IMR-90 (cell line): ENCODE measurements around the gene ACACB. TPM values are rescaled to one million over a fixed set of nuclear protein-coding genes. Genes with fewer than 3 reads are reported as not detected.

Source experiments
- ATAC-seq: fragments of 200-7000 bp; cut with Tn5 transposase; 2 replicates; pipeline ENCODE4 v1.9.1; 2020; ENCODE audit warnings: low read depth, mild to moderate bottlenecking, moderate library complexity
- BruUV-seq: library from RNA; stranded (reverse); fragments of 400-500 nt; replicated peaks from 2 replicates; lab custom pipeline; 2021; lab: Mats Ljungman, UMichigan
- CTCF ChIA-PET: fragments of 300-600 bp; formaldehyde crosslinking; extraction: SDS; loops from one replicate; lab custom pipeline; 2021; ENCODE audit warnings: antibody characterized with exemption; lab: Yijun Ruan, JAX
- POLR2A ChIA-PET: fragments of 300-600 bp; sonication (Branson Sonifier 250); formaldehyde crosslinking; loops from one replicate; lab custom pipeline; 2022; ENCODE audit warnings: antibody characterized with exemption; ENCODE audit not compliant: unreplicated experiment; lab: Charles Lee
- DNase-seq: peaks from one replicate; pipeline ENCODE4 v3.0.0; 2013
- H2AFZ ChIP-seq: replicated peaks from 2 replicates; pipeline ENCODE3; 2013; ENCODE audit warnings: low read length, mild to moderate bottlenecking; ENCODE audit not compliant: poor library complexity
- H2AK5ac ChIP-seq: 2 replicates; pipeline ENCODE4 v1.6.1; 2013; ENCODE audit warnings: low read depth, low read length, inconsistent platforms
- H2AK9ac ChIP-seq: replicated peaks from 2 replicates; pipeline ENCODE3; 2013; ENCODE audit warnings: mild to moderate bottlenecking, low read depth, low read length, moderate library complexity; ENCODE audit not compliant: poor library complexity
- H2BK120ac ChIP-seq: 2 replicates; pipeline ENCODE4 v1.6.1; 2013; ENCODE audit warnings: low read depth, low read length, inconsistent platforms
- H2BK15ac ChIP-seq: 3 replicates; pipeline ENCODE4 v1.6.1; 2013; ENCODE audit warnings: low read depth, low read length, inconsistent platforms
- H2BK20ac ChIP-seq: 2 replicates; pipeline ENCODE4 v1.6.1; 2013; ENCODE audit warnings: low read depth, mild to moderate bottlenecking, inconsistent platforms, low read length, moderate library complexity
- H2BK5ac ChIP-seq: 2 replicates; pipeline ENCODE4 v1.6.1; 2013; ENCODE audit warnings: mild to moderate bottlenecking, low read depth, low read length, inconsistent platforms; ENCODE audit not compliant: poor library complexity, severe bottlenecking
- H3K14ac ChIP-seq: replicated peaks from 2 replicates; pipeline ENCODE4 v1.6.1; 2013; ENCODE audit warnings: low read depth, low read length, inconsistent platforms
- H3K18ac ChIP-seq: 2 replicates; pipeline ENCODE4 v1.6.1; 2013; ENCODE audit warnings: low read depth, low read length, control low read depth
- H3K23ac ChIP-seq: 2 replicates; pipeline ENCODE4 v1.6.1; 2013; ENCODE audit warnings: low read depth, low read length, inconsistent platforms
- H3K27ac ChIP-seq: 2 replicates; pipeline ENCODE4 v1.5.1; 2013; ENCODE audit warnings: mild to moderate bottlenecking, control low read depth, low read length; ENCODE audit not compliant: insufficient read depth
- H3K27me3 ChIP-seq: 2 replicates; pipeline ENCODE4 v1.6.1; 2013; ENCODE audit warnings: low read length; ENCODE audit not compliant: control insufficient read depth, insufficient read depth
- H3K36me3 ChIP-seq: 2 replicates; pipeline ENCODE4 v1.6.1; 2013; ENCODE audit warnings: low read length, mixed read lengths; ENCODE audit not compliant: control insufficient read depth, insufficient read depth
- H3K4ac ChIP-seq: 2 replicates; pipeline ENCODE4 v1.6.1; 2013; ENCODE audit warnings: low read depth, low read length, inconsistent platforms
- H3K4me1 ChIP-seq: 2 replicates; pipeline ENCODE4 v1.6.1; 2013; ENCODE audit warnings: low read length, mixed read lengths; ENCODE audit not compliant: control insufficient read depth, insufficient read depth
- H3K4me2 ChIP-seq: 2 replicates; pipeline ENCODE4 v1.6.1; 2013; ENCODE audit warnings: low read depth, mild to moderate bottlenecking, control low read depth, low read length, moderate library complexity
- H3K4me3 ChIP-seq: 2 replicates; pipeline ENCODE4 v1.5.1; 2013; ENCODE audit warnings: low read depth, mild to moderate bottlenecking, control low read depth, low read length, moderate library complexity; ENCODE audit not compliant: insufficient read depth
- H3K56ac ChIP-seq: 2 replicates; pipeline ENCODE4 v1.6.1; 2013; ENCODE audit warnings: low read length, inconsistent platforms; ENCODE audit not compliant: insufficient read depth; ENCODE audit errors: extremely low read depth
- H3K79me1 ChIP-seq, 2 experiments: 2 replicates each; pipeline ENCODE4 v1.6.1; 2013; ENCODE audit warnings: low read length in 2 of 2, inconsistent platforms in 1 of 2, low read depth in 1 of 2
- H3K9ac ChIP-seq: 2 replicates; pipeline ENCODE4 v1.6.1; 2013; ENCODE audit warnings: low read depth, low read length, control low read depth
- H3K9me1 ChIP-seq: 2 replicates; pipeline ENCODE4 v1.6.1; 2013; ENCODE audit warnings: low read length, inconsistent platforms; ENCODE audit not compliant: insufficient read depth
- H3K9me3 ChIP-seq: 2 replicates; pipeline ENCODE4 v1.6.1; 2013; ENCODE audit warnings: low read length; ENCODE audit not compliant: control insufficient read depth, insufficient read depth
- H4K20me1 ChIP-seq: 2 replicates; pipeline ENCODE4 v1.6.1; 2013; ENCODE audit warnings: low read length, inconsistent platforms; ENCODE audit not compliant: insufficient read depth
- H4K5ac ChIP-seq: 2 replicates; pipeline ENCODE4 v1.6.1; 2013; ENCODE audit warnings: mild to moderate bottlenecking, low read depth, low read length, control low read depth
- H4K8ac ChIP-seq, 2 experiments: 2 replicates each; pipeline ENCODE4 v1.6.1; 2013; ENCODE audit warnings: low read depth in 2 of 2, low read length in 2 of 2, control low read depth in 1 of 2, inconsistent platforms in 1 of 2
- H4K91ac ChIP-seq: 2 replicates; pipeline ENCODE4 v1.6.1; 2013; ENCODE audit warnings: low read depth, low read length, inconsistent platforms; ENCODE audit not compliant: insufficient read depth
- CHD1 ChIP-seq: IDR thresholded peaks from 2 replicates; pipeline ENCODE4 v1.6.1; 2012; ENCODE audit warnings: low read depth, low read length, improper control_type of control experiment
- FOS ChIP-seq: fragments of 150-350 bp; IDR thresholded peaks from 2 replicates; pipeline ENCODE4 v1.6.1; 2016; ENCODE audit warnings: low read depth, low read length
- RCOR1 ChIP-seq: IDR thresholded peaks from 2 replicates; pipeline ENCODE4 v1.6.1; 2012; ENCODE audit warnings: mild to moderate bottlenecking, low read length, improper control_type of control experiment; ENCODE audit not compliant: insufficient replicate concordance
- WGBS, 2 experiments: methylation state at CpG; one replicate each; pipeline versions ENCODE4 v1.1.5 to v1.1.7; 2013; ENCODE audit warnings: missing lambda C conversion rate in 2 of 2; ENCODE audit not compliant: insufficient read length in 1 of 2; ENCODE audit errors: extremely low coverage in 2 of 2; 5-methylcytosine and 5-hydroxymethylcytosine counted together
- dilution Hi-C: fragments of 300-500 bp; cut with HindIII; formaldehyde crosslinking; loops from one replicate; pipeline ENCODE4 v1.14.3; 2018; ENCODE audit warnings: low sequenced_read_pairs; ENCODE audit not compliant: unreplicated experiment
- in situ Hi-C: fragments of 300-500 bp; cut with MboI; formaldehyde crosslinking; loops from 3 replicates; pipeline ENCODE4 v1.14.3; 2019; ENCODE audit warnings: low sequenced_read_pairs, inconsistent platforms, mixed read lengths
- intact Hi-C: fragments of 100-400 bp; cut with micrococcal nuclease; formaldehyde crosslinking; loops from 2 replicates; pipeline ENCODE4 v1.10.0; 2022
- polyA plus RNA-seq, 3 experiments: library from polyadenylated mRNA; depleted of rRNA; stranded (reverse); fragments of >200 nt; gene quantifications; 2 replicates each; pipeline ENCODE4 v1.2.3, GENCODE V29; 2012; ENCODE audit warnings: low replicate concordance in 1 of 3
- total RNA-seq: library from RNA; depleted of rRNA; stranded (reverse); fragments of >200 nt; gene quantifications from 2 replicates; pipeline ENCODE4 v1.2.3, GENCODE V29; 2012
- TF ChIP-seq, protein P1 (sequence below): fragments of 150-350 bp; IDR thresholded peaks from 2 replicates; pipeline ENCODE4 v1.6.1; 2016; ENCODE audit warnings: low read depth, mild to moderate bottlenecking, low read length, moderate library complexity, borderline replicate concordance
- TF ChIP-seq, protein P2 (sequence below): fragments of 150-350 bp; IDR thresholded peaks from 2 replicates; pipeline ENCODE4 v1.6.1; 2017; ENCODE audit warnings: mild to moderate bottlenecking, antibody characterized with exemption, low read length, low read depth

ACACB gene
- total and polyA plus RNA-seq, 2 of the 4 experiments (the other 2 are of a cell fraction), result 2.0 to 2.1 TPM

DNA sequence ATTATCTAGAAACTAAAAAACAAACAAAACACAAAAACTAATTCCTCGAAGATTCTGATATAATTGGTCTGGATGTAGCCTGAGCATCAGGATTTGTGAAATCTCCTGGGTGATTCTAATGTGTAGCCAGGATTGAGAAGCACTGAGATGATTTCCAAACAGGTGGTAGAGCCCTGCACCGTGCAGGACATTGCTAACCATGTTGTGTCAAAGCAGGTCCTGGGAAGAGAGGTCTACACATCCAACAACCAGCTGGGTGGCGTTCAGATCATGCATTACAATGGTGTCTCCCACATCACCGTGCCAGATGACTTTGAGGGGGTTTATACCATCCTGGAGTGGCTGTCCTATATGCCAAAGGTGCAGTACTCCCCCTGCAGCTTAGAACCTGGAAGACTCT is 136.4 kb downstream of the ACACB start:
- no TSS peak for BruUV-seq
- DNase-seq (no peak), ATAC-seq (no peak)
- no peak for TF ChIP-seq FOS
- TF ChIP-seq, protein P1, sequence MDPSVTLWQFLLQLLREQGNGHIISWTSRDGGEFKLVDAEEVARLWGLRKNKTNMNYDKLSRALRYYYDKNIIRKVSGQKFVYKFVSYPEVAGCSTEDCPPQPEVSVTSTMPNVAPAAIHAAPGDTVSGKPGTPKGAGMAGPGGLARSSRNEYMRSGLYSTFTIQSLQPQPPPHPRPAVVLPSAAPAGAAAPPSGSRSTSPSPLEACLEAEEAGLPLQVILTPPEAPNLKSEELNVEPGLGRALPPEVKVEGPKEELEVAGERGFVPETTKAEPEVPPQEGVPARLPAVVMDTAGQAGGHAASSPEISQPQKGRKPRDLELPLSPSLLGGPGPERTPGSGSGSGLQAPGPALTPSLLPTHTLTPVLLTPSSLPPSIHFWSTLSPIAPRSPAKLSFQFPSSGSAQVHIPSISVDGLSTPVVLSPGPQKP, result no peak
- no peak for TF ChIP-seq RCOR1
- TF ChIP-seq CHD1, result no peak
- TF ChIP-seq, protein P2, sequence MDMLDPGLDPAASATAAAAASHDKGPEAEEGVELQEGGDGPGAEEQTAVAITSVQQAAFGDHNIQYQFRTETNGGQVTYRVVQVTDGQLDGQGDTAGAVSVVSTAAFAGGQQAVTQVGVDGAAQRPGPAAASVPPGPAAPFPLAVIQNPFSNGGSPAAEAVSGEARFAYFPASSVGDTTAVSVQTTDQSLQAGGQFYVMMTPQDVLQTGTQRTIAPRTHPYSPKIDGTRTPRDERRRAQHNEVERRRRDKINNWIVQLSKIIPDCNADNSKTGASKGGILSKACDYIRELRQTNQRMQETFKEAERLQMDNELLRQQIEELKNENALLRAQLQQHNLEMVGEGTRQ, result no peak
- ChIA-PET CTCF (no interaction called here), POLR2A (no interaction called here)
- no peak overlapping the region for H4K5ac ChIP-seq
- H2AK9ac ChIP-seq, result no peak overlapping the region
- no peaks in the 10 kb centered on the region for H4K20me1 ChIP-seq
- in situ Hi-C loops (no loop called here), intact Hi-C loops (no loop called here), dilution Hi-C loops (no loop called here)
- H2BK5ac ChIP-seq, result no peak overlapping the region
- no peaks in the 10 kb centered on the region; the same call in 1 of the 2 replicates for H3K36me3 ChIP-seq
- no peak overlapping the region for H3K4ac ChIP-seq
- no peak overlapping the region for H3K4me2 ChIP-seq
- H4K8ac ChIP-seq, result no peak overlapping the region
- no peak overlapping the region for H3K18ac ChIP-seq
- H3K9me1 ChIP-seq, result no peaks in the 10 kb centered on the region
- no peak overlapping the region for H3K23ac ChIP-seq
- no peak overlapping the region for H3K56ac ChIP-seq
- H2AFZ ChIP-seq, result no peak overlapping the region
- no peak overlapping the region for H2AK5ac ChIP-seq
- H2BK120ac ChIP-seq, result no peak overlapping the region
- no peak overlapping the region for H3K9ac ChIP-seq
- H3K4me1 ChIP-seq, result no peaks in the 10 kb centered on the region
- H3K14ac ChIP-seq, result no peak overlapping the region
- no peaks in the 10 kb centered on the region for H3K79me1 ChIP-seq
- no CpG with 5 or more reads among the region's 4 CpGs for whole genome bisulfite sequencing, 2 experiments
- H3K27ac ChIP-seq, result no peak overlapping the region
- no peak overlapping the region for H2BK15ac ChIP-seq
- H4K91ac ChIP-seq, result no peak overlapping the region
- H3K9me3 ChIP-seq, result peaks cover 8% of the 10 kb centered on the region; the same call in 1 of the 2 replicates
- no peak overlapping the region for H2BK20ac ChIP-seq
- H3K27me3 ChIP-seq, result no peaks in the 10 kb centered on the region
- H3K4me3 ChIP-seq, result no peak overlapping the region
